GM21367 (cell line): ENCODE data around the gene PGBD5.
A peak's percentile ranks its signal among the peaks of the same experiment; 100 is the strongest.

Experiments
- ATAC-seq: cut with Tn5 transposase; IDR thresholded peaks from one replicate; pipeline ENCODE4 v1.9.1; 2021; ENCODE audit not compliant: unreplicated experiment

The PGBD5 gene

DNA sequence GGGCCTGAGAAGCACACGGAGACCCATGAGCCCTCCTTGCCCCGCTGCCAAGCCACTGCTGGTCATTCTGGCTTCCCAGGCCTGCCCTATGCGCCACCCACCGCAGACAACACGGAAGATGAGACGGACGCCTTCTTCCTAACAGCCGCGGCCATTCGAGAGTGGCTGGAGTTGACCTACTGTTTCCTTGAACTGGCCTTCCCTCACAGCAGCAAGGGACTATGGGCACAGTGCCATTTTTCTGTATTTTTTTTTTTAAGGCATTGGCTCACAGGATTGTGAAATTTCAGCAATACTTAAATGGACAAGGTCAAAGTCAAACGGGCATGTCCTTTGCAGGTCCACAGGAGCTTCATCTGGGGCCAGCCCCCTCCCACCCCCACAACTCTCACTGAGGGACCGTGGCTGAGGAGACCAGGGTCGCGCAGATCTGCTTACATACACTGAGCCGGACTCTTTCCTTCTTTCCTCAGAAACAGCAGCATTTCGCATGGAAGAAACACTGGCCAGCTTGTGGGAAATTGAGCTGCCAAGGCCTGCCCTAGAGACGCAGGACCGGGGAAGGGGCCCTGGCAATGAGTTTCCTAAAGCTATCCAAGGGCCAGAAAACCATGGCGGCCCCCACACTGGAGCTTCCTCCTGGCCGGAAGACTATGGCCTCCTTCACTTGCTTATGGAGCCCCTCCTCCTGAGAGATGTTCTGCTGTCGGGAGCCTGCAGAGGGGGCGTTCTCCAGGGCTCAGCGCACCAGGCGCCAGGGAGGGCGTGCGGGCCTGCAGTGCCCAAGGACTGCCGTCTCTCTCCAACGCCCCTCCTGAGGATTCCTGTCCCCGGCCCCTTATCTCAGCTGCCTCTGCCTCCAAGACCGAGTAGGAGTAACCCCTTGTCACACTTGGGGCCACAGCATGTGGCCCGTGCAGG lies 98.9 kb downstream of the PGBD5 start:
- no peak for ATAC-seq

DNA sequence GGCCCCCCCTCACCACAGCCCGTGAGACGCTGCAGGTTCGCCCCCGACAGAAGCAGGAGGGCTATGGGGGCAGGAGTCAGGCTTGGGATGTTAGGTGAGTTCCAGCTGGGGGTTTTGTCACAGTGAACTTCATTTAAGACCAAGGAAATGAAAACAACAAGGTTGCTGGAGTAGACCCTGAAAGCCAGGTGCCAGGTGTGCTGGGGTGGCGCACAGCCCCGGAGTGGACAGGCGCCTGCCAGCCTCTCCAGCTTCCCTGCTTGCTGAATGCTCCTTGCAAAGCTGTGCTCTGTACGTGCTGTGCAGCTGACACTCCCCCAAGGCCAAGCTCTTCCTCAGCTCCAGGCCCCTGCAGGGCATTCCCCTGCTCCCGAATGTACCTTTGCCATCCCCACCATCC lies 102.4 kb downstream of the PGBD5 start:
- ATAC-seq: no peak

DNA sequence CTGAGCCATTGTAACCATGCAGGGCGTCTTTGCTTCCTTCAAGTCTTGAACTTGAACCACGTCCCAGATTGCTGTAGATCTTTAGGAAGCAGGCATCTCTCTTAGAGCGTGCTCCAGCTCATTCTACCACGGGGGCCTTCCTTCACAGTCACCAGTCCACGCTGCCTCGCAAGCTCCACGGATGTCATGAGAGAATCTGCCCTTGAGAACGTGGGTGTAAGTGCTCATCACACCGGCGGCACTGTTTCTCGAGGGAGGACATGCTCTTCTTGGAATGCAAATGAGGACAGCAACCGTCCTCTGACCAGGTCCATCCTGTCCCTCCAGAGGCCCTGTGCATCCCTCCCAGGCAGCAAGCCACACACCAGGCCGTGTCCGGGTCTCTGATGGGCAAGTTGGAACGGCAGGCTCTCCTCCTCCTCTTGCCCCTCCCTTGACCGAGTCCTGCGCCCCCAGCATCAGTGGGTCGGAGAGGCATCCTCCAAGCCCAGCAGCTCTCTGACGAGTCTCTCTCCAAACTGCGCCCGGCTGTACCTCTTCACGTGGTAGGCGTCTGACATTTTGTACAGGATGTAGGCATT lies 103.1 kb downstream of the PGBD5 start:
- ATAC-seq: no peak

DNA sequence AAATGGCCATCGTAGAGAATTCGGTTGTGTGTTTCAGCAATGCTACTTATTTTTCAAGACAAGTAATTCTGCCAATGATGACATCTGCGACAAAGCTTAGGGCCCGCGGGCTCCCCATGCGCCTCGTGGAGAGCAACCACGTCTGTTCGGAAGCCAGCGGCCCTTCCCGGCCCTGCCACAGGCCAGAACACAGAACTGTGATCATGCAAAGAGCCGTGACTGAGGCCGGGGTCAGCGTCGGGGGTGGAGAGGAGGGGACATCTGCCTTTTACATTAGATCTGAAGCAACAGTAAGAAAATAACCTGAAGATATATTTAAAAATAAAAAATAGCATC lies 103.7 kb downstream of the PGBD5 start:
- ATAC-seq: no peak

DNA sequence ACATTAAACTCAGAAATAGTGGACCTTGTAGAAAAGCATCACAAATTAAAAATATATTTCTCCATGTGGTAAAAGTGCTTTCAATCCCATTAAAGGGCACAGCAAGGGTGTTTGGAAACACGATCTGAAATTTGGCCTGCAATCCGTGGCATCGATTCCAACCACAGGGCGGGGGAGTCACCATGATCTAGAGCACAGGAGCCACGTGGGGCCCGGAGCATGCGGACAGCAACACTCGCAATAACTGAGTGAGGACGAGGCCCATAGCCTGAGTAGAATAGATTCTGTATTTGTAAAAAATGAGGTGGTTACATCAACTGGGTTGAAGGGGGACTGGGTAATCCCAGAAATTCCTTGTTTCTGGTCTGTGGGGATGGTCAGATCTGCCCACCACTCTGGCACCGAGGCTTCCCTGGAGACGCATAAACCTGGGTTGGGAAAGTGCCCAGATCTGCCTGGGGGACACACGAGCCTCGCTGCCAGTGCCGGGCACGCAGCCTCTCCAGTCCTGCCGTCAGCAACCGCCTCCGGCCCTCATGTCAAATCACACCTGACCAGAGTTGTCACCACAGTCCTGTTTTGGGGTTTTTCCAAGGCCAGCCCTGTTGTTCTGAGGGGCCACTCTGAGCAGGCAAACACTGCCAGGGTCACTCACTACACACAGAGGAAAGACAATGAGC lies 104.3 kb downstream of the PGBD5 start:
- no peak for ATAC-seq

DNA sequence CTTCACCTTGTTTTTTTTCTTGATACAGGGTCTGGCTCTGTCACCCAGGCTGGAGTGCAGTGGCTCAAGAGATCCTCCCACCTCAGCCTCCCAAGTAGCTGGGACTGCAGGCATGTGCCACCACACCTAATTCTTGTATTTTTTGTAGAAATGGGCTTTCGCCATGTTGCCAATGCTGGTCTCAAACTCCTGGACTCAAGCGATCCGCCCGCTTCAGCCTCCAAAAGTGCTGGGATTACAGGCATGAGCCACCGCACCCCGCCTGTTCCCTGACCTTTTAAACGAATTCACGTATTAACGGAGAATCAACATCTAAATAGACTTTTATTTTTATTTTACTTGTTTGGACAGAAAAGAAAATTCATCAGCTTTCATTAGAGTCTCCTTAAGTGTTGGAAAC lies 104.8 kb downstream of the PGBD5 start:
- no peak for ATAC-seq

DNA sequence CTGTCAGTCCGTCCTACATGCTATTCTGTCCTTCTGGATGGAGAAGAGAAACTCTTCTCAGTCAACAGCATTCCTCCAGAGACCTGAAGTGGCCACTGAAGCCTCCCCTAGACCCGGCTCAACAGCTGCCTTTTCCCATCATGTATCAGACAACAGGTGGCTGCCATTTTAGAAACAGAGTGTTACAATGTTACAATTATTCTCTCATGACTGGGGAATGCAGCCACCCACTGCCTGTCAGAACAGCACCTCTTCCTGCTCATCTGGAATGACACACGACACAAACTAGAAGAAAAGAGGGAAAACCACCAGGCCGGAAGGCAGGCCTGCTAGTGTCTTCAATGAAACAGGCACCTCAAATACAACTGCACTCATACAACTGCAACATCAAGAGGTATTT lies 105.3 kb downstream of the PGBD5 start:
- ATAC-seq: no peak

DNA sequence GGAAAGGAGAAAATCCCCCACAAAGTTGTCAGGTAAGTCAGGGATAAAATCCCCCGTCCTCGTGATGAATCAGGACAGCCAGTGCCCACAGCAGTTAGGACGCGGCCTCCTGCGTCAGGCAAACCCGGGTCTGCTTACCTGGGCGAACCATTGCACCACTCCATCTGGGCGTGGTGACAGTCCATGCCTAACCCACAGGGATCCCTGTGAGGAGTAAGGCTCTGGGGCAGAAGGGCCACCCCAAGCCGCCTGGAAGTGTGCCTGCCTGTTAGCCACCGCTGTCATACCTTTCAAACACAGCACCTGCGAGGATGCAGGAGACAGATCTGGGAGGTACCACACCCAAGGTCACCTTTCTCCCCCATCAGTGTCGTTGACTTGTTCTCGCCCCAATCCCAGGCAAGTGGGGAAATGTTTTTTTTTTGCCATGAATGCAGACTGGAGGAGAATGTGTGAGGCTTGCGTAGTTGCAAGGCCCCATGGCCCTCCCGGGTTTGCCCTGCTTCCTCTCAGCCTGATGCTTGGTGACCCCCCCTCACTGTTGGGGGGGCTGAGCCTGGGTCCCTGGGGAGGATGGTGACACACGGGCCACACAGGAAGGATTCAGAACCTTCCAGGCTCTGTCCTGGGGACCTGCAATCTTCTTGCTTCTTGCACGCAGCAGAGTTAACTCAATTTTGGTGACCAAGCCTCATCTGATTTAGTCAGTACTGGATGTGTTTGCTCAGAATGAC lies 107.0 kb downstream of the PGBD5 start:
- ATAC-seq: no peak

DNA sequence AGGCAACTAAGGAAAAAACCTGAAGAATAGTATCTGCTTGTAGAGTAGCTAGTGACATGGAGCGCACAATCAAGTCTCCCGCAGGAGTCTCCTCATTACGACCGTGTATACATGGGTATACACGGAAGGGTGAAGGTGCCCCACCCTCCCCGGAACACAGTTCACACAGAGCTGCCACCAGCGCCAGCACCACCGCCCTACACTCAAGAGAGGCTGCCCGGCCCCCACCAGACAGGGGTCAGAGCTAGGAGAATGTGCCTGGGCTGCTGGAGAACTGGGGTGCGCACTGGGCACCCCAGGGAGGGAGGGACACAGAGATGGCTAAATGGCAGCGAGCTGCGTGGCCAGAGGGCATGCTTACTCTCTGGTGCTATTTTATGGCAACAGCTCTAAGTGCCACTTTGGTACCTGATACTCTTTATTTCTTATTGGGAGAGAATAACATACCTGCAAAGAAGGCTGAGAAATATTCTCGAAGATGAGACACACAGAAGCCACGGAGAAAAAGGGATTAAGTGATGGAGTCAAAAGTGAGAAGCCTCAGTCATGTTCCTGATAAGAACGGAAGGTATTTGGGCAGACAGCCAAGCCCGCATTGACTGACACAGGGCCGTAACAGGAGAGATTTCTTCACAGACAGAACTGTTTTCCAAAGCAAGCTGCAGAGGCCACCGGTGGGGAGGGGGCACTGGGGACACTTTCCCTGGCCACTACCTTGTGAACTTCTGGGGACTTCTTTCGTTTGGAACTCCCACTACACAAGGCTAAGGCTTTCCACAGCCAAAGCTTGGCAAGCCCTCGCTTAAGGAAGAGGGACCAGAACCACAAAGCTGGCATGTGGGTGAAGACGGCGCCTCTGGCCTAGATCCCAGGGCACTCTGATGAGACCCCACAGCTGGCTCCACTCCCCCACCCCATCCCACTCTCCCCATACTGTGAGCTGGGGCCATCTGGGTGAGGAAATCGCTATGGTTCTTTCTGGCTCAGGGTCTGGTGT lies 108.0 kb downstream of the PGBD5 start:
- no peak for ATAC-seq

DNA sequence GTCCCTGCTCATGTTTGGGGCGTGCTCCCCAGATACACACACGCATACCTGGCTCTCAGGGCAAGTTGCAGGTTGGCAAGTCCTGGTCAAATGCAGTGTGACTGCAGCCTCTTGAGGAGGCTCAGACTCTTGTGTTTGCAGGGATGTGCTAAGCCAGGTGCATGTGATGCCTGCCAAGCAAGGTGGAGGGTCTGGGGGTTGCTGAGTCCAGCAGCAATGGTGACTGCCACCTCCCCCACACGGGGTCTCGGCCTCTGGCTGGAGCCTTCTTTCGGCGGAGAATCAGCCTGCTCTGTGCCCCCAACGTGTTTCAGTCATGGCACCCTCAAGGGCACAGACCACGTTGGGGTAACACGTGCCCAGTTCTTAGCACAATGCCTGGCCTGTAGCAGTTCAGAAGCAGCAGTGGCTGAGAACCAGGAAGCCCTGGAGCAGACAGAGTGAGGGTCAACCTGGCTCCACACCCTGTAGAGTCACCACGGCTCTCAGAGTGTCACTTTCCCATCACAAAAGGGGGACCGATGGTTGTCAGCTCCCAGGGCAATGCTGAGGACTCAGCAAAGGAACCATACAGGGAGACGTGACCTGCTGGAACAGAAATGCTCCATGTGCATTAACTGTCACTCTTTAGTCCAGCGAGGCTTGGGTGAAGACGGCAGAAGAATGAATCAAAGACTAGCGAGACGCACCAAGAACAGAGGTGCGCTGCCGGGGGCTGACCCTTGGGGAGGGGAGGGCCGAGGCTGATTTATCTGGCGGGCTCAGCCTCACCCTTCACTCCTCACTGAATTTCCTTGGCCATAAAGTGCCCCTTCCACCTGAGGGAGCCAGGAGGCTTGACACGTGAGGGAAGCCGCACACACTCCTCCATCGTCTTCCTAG lies 109.0 kb downstream of the PGBD5 start:
- ATAC-seq: no peak

DNA sequence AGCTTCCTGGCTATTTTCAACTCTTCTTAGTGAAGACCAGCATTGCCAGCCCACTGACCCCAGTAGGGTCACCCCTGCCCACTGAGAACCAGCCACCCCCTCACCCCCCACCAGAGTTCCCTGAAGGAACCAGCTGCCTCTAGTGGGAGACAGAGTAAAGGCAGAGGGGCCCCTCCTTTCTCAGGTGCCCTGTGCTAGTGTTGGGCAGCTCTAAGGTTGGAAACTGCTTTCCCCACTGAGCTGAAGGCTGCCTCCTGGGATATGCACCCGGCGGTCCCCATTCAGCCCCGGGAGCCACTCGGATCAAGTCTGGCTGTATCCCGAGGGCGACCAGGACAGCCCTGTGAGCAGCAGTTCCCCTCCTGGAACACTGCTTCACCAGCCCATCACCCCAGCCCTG lies 111.0 kb downstream of the PGBD5 start:
- no peak for ATAC-seq

DNA sequence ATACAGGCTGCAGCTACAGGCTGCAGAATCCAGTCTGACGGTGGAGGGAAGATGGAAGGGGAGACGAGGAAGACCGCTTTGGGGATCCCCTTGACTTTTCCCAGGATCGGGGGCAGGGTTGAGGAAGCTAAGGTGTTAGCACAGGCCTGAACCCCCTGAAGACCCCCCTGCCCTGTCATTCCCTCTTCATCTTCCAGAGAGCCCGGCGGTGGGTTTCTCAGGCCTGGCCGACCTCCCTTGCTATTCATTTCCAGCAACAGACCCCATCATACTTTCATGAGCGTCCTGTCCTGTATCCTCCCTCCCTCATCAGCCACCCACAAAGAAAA lies 112.0 kb downstream of the PGBD5 start:
- ATAC-seq: no peak

DNA sequence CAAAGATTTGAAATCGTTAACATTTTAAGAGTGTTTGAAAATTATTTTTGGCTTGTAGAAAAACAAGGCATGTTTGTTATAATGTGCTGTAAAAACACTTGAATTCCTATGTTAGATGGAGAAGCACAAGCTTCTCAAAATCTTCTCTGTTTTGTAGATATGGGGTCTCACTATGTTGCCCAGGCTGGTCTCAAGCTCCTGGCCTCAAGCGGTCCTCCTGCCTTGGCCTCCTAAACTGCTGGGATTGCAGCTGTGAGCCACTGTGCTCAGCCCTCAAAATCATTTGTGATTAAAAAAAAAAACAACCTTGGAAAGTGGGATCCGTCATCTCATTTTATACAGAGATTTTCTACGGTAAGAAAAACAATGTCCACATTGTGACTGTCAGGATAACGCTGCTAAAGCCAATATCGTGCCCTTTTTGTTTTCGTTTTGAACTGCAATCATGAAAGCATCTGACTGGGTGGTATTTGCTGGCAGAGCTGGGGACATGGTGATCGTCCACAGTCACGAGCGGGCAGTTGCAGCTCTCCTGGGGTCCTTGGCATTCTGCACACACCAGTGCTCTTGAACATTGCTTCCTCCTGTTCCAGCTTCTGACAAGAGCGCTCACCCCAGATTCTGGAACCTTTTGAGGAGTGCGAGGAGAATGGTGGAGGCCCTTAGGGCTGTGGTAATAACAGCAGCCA lies 112.5 kb downstream of the PGBD5 start:
- ATAC-seq: no peak

DNA sequence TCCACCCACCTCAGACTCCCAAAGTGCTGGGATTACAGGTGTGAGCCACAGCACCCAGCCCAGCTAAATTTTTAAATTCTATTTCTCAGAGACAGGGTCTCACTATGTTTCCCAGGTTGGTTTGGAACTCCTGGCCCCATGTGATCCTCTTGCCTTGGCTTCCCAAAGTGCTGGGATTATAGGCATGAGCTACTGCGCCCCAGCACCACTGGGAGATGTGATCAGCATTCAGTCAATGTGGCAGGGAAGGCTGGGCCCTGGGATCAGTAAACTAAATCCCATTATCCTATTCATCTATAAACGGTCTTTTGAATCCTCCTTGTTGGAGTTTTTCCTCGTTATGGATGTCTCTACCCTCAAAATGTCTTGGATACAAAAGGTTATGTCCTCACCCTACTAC lies 113.5 kb downstream of the PGBD5 start:
- no peak for ATAC-seq

DNA sequence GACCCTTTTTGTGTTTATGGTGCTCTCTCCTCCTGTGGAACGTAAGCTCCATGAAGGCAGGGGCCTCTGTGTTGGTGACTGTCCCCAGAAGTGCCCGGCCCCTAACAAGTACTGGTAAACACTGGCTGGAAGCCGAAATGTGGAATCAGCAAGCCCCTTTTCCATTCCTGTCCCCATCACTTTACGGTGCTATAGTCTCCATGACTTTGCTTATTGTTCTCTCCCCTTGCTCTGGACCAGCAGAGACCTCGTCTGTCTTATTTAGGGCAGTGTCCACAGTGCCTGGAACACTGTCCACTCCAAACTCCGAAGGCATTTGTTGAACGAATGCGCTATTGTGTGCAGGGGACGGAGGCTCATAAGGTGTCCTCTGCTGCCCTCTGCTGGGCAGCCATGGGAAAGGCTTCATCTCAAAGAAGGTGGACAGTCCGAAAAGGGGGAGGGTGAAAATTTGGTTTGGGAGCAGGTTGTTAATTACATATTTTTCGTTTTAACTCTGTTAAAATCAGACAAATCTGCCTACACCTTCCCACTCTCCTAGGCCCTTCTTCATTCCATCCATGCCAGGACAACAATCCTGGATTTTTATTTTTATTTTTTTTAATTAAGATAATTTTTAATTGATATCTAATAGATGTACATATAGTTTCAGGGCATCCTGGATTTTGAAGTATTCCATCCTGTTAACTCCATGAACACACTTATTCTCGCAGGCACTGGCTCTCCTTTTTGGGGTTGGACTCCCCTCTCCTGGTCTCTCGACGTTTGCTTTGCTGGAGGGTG lies 115.6 kb downstream of the PGBD5 start:
- peak; percentile 44 for ATAC-seq

DNA sequence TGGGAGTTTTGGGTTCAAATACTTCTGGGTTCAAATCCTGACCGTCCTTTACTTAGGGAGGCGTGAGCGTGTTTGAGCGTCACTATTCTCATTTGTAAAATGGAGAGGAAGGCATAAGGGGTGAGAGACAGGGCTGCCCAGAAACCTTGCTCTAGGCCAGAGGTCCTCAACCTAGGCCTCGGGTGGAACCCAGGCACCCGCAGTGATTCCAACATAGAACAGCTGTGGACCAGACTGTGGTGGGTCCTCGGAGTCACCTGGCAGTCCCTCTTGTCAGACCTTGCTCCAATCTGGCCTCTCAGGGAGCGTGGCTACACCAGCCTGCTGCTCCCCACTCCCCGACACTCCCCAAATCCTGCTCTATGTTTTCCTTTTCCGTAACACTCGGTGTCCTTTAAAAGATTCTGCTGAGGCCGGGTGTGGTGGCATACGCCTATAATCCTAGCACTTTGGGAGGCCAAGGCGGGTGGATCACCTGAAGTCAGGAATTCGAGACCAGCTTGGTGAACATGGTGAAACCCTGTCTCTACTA lies 116.4 kb downstream of the PGBD5 start:
- no peak for ATAC-seq

DNA sequence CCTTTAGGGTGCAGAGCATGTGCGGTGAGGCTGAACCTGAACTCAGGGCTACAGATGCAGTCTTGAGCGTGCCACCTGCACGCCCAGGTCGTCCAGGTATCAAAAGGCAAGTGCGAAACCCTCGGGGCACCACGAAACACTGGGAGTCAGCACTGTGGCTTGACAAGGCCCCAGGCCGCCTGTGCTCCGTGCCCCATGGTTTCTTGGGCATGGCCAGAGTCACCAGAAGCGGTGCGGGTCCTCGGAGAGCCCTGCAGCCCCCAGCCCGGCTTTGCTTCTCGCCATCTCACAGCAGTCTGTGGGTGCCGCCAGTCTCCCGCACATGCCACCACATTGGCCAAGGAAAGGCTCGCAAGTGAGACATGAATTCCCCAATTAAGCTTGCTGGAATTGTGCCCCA lies 117.3 kb downstream of the PGBD5 start:
- ATAC-seq: no peak

DNA sequence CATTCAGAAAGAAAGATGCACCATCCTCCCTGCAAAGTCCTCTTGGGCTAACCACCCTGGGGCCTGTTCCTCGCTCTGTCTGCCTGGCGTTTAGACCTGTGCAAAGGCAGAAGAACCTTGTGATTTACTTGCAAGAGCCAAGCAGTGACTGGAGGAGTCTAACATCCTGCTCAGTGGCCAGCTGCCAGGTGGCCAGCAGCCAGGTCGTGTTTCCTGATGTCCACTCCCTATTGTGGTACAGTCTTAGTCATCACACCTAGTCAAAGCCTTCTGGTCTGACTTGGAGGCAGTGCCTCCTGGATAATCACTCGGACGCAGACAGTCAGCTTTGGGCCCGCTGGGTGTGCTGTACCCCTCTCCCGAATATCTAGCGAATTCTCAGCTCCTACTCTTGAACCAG lies 118.1 kb downstream of the PGBD5 start:
- ATAC-seq: no peak
